A172 (cell line): Measurements from ENCODE around the gene FOSL2. TPM values are rescaled to one million over a fixed set of nuclear protein-coding genes. Genes with fewer than 3 reads are reported as not detected.
A peak's percentile ranks its signal among the peaks of the same experiment; 100 is the strongest.

Source experiments
- DNase-seq: peaks from one replicate; pipeline ENCODE4 v3.0.0-alpha.2; 2015; ENCODE audit warnings: low spot score
- total RNA-seq: library from RNA; depleted of rRNA; stranded (reverse); fragments of >200 nt; shearing (Covaris generic); gene quantifications from 2 replicates; pipeline ENCODE4 v1.2.3, GENCODE V29; 2014

The FOSL2 gene
- total RNA-seq, 1 experiment from 2014 or later = 36.1 TPM

DNA sequence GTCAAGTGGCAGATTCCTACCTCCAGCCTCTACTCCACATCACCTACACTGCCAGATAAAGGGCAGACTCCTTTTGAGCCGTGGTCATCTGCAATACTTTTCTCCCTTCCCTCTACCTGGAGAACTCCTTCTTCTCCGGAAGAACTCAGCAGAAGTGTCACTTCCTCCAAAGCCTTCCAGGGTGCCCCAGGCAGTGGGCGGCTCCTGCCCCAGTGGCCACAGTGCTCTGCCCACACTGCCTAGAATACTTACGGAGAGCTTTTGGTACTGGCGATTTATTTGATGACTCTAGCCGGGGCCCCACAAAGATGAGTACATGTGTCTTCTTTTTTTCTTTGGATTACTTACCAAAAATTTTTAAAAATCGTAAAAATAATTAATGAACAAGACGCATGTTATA is 39.7 kb downstream of the FOSL2 start:
- no peak for DNase-seq

DNA sequence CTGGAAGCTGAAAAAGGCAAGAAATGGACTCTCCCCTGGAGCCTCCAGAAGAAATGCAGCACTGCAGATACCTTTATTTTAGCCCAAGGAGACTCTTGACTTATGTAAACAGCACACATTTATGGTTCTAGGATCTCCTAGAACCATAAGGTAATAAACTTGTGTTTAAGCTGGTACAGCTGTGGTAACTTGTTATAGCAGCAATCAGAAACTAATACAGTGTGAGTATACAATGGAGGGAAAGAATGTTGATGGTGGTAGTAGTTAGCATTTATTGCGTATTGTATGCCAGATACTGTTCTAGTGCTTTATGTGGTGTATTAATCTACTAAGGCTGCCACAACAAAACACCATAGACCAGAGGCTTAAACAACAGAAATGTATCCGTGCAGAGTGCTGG is 40.6 kb downstream of the FOSL2 start:
- no peak for DNase-seq

DNA sequence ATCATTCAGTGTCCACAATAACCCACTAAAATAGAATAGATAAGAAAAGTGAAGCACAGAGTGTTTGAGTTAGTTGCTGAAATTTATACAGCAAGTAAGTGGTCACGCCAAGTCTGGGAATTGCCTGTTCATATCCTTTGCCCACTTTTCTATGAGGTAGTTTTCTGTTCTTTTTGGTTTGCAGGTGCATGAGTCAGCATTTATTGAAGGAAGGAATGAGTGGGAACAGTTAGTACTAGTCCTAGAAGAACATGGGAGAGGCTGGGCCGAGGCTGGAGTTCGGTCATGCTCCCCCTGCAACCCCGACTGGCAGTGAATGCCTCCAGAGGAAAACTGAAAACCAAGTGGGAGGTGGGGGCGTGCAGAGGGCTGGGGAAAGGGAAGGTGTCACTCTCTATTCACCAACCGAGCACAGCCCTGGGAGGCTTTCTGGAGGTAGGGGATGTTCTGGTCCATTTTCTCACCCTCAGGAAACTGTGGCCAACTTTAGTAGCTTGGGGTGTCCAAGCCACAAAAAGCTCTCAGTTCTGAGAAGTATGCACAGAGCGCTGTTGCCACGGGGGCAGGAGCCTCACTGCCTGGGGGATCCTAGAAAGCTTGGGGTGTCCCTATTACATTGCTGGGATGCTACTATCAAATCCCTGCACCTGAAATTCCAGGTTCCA is 41.4 kb downstream of the FOSL2 start:
- no peak for DNase-seq

DNA sequence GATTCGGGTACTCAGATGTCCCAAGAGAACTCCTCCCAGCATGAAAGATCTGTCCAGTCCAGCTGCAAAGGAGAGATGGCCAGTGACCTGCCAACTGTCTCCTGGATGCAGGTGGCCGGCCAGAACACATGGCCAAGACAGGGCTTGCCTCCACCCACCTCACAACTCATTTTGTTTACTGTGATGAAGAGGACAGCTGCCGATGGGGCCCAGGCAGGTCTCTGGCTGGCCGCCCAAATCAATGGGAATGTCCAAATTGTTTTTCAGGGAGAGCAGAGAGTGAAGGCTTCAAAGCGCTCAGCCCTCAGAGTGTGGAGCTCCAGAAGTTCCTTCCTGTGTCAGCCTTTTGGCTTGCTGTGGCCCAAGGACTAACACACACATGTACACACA is 41.9 kb downstream of the FOSL2 start:
- no peak for DNase-seq

DNA sequence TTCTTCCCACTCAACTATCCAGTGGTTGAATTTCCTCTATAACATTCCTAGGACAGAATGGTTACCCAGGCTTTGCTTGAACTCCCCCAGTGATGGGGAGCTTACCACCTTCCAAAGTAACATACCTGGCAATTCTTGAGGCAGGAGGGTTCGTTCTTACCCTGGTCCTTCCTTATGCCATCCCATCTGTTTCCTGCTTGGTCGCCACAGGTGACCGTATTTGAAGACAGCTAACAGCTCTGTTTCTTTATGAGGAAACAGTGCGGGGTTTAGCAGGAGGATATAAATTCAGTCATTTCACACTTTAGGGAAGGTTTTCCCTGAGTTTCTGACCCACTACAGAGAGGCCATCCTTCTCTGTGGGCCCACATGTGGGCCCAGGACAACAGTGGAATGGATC is 42.6 kb downstream of the FOSL2 start:
- no peak for DNase-seq

DNA sequence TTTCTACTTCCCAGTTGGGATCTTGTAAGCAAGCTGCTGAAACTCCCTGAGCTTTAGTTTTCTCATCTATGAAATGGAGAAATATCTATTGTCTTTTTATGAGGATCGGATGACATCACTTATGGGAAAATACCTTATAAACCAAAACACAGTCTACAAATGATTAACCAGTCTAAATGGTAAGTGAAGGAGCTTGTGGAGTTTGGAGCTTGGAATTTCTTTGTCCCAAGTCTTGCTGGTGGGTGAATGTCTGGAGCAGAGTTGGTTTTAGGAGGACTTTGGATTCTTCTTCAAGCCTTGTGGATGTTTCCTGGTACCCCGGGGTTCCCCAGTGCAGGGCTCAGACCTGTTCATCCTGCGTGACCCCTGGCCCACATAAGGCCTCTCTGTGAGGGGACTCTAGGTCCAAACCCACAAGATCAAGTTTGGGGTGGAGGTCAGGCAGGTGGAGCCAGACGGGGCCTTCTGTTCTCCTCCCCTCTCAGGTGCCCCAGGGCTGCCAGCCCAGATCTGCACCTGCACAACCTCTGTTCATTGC is 43.2 kb downstream of the FOSL2 start:
- no peak for DNase-seq

DNA sequence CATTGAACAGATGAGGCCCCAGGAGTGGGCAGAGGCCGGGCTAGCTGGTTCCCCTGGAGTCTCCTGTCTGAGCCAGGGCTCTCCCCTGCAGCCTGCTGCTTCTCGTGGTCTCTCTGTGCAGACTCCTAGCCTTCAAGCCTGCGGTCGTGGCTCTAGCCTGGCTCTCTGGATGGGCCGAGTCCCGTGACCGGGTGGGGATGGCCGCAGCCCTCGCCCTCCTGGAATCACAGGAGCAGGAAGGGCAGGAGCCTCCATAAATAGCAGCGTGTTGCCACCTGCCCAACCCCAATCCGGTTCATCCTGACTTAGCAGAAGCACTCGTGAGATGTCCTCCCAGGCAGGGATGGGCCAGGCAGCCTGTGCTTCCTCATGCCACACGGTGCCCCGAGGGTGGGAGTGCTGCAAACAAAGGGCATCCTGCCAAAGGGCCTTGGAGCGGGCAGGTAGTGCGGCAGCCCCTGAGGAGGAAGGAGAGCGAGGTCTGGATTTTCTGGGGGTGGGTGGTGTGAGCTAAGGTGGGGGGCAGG is 43.9 kb downstream of the FOSL2 start:
- no peak for DNase-seq

DNA sequence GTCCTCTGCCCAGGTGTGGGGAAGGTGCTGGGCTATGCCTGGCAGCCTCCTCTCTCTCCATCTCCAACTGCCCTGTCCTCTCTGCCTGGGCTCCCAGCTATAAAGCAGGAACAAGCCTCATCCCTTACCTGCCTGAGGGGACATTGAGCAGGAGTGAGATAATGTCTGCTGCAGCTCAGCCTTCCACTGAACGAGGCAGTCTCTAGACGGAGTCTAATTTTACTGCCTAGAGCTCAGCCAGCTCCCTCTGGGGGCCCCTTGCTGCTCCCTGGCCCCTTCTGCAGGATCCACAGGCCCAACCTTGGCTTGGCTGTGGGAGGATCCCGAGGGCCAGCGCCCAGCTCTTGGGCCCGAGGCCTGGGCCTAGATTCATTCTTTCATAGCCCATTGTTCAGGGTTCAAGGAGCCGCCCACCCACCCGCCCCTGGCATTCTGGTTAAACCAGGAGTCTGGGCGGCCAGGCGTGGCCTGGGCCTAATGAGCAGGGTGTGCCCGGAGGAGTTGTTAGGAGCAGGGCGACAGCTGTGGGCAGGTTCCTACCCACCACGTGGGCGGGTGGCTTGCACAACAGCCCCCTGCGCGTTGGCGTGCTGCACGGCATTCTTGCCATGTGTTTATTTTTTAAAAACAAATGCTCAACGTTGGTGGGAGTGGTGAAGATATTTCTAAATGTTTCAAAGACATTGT is 44.6 kb downstream of the FOSL2 start:
- no peak for DNase-seq

DNA sequence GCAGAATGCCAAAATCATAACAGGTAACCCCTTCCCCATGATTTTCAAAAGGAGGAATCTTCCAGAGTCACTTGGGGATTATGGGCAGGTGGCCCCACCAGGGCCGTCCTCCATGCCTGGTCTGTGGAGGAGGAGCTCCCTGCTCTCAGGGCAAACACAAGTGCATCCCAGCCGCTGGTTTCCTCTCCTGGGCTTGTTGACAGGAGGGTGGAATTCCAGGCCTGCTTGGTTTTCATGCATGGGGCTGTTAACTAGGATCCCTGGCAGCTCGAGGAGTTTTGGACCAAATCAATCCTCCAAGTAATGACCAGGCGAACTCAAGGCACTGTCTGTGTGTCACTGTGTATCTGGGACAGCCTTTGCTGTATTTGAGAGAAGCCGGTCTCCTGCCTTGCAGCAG is 45.3 kb downstream of the FOSL2 start:
- no peak for DNase-seq

DNA sequence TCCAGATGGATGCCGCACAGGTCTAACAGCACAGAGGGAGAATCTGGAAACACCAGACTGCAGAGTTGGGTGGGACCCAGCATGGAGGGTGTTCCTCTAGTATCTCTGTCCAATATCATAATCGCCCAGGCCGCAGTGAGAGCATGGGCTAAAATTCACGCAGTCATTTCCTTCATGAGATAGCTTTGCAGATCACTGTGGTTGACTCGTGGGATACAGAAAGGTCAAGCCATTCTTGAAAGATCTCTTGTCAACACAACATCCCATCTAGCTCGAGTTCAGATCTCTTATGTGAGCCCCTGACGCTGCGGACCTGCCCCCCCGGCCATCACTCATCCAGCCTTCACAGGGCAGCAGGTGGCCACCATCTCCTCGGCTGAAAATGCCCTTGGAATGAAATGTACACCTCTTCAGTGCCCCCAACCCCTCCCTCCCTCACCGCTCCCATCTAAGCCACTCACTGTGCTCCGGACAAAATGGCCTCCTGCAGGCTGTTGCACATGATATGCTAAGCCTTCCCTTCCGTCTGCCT is 45.9 kb downstream of the FOSL2 start:
- DNase-seq = no peak

DNA sequence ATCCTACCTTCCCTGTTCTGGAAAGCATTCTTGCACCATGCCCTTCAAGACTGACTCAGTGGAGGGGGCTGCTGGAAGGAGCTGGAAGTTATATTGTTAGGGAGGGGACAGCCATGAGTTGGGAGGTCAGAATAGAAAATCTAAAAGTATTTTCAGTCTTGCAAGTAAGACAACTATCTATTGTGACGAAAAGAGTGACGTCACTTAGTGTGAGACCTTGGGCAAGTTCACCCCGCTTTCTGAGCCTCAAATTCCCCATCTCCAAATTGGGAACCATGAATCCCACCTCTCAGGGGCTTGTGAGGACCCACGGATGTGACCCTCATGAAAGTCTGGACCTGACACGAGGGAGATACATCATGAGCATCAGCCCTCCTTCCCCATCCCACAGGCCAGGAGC is 46.5 kb downstream of the FOSL2 start:
- no peak for DNase-seq

DNA sequence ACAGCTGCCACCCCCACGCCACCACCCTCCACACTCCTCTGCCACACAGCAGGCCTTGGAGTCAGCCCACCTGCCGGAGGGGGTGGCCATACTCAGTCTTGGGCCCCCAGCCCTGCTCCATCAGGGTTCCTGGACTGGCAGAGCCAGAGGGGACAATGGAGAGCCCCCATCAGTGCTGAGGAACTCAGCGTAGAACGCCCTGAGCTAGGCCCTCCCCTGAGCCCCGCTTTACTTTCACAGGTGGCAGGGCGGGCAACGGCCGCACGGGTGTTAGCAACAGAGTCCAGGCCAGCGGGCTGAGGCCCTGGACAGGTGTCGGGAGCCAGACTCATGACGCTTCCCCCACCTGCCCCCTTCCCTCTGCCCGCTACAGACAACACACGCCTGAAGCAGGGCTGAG is 47.1 kb downstream of the FOSL2 start:
- DNase-seq = no peak

DNA sequence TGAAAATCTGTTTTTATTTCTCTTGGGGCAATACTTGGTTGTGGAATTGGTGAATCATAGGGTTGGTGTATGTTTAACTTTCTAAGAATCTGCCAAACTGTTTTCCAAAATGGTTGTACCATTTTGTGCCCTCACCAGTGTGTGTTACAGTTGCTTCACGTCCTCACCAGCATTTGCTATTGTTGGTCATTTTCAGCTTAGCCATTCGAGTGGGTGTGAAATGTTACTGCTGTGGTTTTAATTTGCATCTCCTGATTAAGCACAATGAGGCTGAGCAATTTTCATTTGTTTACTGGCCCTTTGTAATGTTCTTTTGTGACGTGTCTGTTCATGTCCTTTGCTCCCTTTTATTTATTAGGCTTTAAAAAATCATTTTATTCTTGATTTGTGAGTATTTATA is 49.7 kb downstream of the FOSL2 start:
- DNase-seq = no peak

DNA sequence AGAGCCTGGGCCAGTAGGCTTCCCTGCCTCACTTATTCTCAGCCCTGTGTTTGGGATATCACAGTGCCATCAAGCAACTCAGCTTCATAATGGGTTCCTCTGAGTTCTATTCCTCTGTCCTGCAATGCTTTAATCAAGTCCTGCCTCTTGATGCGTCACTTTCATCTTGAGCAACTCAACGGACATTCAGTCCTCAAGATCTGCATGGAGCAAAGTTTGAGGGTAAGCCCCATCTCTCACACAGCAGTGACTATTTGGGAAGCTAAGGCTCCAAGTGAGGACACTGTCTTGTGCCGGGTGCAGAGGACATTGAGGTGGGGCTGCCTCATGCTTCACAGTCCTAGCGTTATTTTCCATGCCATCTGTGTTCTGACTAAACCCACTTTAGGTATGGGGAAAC is 52.3 kb downstream of the FOSL2 start:
- DNase-seq = no peak

DNA sequence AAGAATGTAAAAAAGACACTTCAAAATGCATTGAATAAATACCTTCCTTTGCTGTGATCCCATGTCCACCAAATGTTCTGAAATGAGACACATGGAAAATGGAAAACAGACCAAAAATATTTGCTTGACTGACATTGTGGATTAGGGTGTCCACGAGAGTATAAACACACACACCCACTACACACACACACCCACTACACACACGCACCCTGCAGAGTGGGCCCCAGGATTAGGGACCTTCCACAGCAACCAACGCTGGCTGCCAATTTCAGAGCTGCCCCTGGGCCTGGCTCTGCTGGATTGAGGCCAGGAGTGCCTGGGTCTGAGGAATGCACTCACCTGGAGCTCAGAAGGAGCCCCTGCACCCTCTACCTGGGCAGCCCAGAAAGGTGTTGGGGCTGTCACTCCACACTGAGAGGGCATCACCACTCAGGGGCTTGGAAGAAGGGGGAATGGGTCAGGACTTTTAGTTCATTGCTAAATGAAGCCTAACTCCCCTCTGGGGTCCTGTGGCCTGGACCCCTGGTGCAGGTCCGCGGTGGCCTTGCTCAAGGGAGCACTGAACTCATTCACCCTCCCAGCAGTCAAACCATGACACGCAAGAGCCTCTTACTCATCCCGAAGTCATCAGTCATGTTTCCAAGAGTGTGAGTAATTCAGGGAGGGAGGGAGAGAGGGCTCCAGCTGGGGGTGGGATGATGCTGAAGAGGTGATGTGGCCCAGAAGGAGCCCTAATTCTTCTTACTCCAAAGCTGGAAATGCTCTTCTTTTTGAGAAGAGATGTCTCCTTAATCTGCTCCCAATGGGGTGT is 53.0 kb downstream of the FOSL2 start:
- DNase-seq = peak; percentile 96

DNA sequence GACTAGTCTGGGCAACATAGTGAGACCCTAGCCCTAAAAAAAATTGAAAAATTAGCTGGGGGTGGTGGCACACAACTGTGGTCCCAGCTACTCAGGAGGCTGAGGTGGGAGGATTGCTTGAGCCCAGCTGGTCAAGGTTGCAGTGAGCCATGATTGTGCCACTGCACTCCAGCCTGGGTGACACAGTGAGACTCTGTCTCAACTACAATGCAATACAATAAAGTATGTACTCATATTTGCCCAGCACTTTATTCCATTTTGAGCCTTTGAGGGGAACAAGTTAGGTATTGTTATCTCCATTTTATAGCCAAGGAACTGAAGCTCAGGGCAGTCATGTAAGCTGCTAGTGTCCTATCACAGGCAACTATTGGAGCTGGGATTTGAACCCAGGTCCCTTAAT is 53.9 kb downstream of the FOSL2 start:
- no peak for DNase-seq

DNA sequence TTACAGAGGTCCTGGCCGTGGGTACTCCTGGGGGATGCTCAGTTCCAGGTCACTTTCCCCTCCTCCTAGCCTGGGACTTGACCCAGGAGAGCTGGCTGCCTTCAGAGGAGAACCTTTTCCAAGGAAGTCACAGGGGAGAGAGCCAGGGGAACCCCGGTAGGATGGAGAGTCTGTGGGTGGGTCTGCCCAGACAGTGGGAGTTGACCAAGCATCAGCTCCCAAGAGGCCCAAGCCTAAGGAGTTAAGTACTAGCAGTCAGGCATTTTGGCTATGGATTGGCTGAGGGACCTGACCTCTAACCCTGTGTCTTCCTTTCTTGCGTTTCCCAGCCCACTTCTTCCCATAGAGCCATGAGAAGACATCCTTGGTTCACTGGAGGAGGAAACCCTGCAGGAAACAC is 54.4 kb downstream of the FOSL2 start:
- DNase-seq = no peak

DNA sequence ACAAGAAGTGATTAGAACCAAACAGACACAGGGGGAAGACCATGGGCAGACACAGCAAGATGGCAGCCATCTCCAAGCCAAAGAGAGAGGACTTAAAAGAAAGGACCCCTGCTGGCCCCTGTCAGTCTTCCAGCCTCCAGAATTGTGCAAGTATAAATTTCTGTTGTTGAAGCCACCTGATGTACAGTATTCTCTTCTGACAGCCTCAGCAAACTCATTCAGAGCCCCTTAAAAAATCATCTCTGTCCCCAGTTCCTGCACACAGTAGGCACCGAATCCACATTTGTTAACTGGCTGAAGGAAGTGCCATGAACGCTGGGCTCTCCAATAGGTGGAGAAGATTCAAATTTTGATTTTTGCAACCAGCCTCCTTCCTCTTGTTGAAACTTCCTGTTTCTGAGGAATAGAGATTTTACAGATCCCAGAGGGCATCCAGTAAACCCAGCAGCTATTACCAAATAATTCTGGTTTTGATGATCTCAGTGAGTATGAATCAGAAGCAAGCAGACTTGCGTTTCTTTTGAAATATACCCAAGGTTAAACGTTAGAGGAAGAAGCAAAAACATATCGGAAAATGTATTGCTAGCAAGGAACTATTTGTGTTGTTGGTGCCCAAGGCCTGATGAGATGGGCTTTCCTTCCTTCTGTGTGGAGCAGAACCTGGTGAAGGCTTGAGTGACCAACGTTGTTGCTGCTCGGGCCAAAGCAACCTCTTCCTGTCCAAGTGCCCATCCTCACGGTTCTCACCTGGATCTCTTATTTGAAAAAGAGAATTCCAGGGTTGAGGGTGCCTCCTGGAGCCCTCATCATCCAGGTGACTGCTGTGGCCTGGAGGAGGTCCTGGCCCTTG is 55.5 kb downstream of the FOSL2 start:
- peak; percentile 59 for DNase-seq

DNA sequence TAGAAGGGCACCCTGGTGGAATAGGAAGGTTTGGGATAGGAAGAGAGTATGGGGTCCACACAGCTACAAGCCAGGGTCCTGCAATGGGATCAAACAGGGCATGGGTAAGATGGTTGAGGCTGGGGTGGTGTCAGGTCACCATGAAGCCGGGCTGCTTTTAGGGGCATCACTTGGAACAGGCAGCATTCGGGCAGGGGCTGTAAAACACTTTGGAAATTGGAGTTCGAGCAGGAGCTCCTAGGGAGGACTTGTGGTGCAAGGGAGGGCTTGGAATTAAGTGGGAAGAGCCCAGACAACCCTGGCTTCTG is 56.1 kb downstream of the FOSL2 start:
- no peak for DNase-seq

DNA sequence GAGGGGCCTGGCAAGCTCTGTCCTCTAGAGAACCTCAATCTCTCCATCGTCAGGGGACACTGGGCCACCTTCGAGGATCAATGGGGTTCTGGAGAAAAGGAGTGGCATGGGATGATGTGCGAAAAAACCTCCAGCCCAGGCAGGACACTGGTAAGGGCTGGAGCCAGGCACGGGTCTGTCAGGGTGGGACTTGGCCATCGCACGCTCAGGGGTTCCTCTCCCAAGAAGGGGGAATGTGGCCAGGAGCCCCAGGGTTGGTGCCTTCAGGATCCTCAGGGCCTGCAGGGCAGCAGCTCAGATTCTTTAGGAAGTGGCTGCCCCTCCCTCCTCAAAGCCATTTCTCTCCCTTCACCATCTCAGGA is 56.4 kb downstream of the FOSL2 start:
- DNase-seq = no peak
